Measurements from ENCODE around the gene ACAD9. TPM values are rescaled to one million over a fixed set of nuclear protein-coding genes. Genes with fewer than 3 reads are reported as not detected.

ACAD9 gene
- polyA plus RNA-seq, 3 donors: 21.9 to 27.7 (median 25.6) TPM

DNA sequence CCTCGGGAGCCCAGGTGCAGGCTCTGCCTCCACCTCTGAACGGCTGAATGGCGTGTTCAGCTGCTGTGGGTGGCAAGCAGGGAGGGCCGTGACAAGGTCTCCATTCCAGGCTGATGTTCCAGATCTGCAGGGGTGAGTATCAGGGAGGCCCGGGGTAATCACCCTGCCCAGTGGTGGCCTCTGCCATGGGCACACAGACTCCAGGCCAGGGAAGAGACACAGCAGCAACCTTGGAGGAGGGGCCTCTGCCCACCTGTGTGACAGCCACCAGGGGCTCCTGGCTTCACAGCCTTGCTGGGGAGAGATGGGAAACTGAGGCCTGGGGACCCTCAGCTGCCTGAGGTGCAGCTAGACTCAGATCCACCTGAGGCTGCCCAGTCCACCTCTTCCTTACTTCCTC lies 25.6 kb upstream of the ACAD9 start:
- WGBS (ENCODE audit: insufficient coverage): 100% methylated on average over 5 of the region's 5 CpGs
- H3K27me3 ChIP-seq (ENCODE audit: control insufficient read depth in 2 of 2, insufficient read depth in 2 of 2, low read length in 2 of 2): no peaks in the 10 kb centered on the region
- H3K9ac ChIP-seq (ENCODE audit: insufficient read depth, low read length, poor library complexity, severe bottlenecking): peak overlapping the region; percentile 47
- Mint-ChIP-seq H3K4me3 (no peak overlapping the region), H3K4me1 (peaks cover 47% of the 10 kb centered on the region), H3K36me3 (peaks cover 17 to 22% of the 10 kb centered on the region in 2 donors), H3K27me3 (ENCODE audit: low read depth in 3 of 3) (peaks cover 0 to 3% (median 0%) of the 10 kb centered on the region in 3 donors), H3K9me3 (peaks cover 28 to 48% (median 42%) of the 10 kb centered on the region in 7 donors), H3K27ac (peak overlapping the region; percentile 82 to 96 (median 91))
- intact Hi-C loops (cut with micrococcal nuclease): no loop called here
- H3K27ac ChIP-seq (ENCODE audit: low read depth in 1 of 2, low read length in 2 of 2): peak overlapping the region; percentile 89 to 90
- peak overlapping the region; percentile 40 for H3K4me2 ChIP-seq (replicated peaks; ENCODE audit: extremely low read depth, low read length, poor library complexity, severe bottlenecking)
- H3K4me1 ChIP-seq (ENCODE audit: control insufficient read depth in 1 of 2, insufficient read depth in 2 of 2, low read length in 2 of 2): peaks cover 47 to 74% of the 10 kb centered on the region in 2 donors
- H3K36me3 ChIP-seq (replicated peaks in 1 of 2; ENCODE audit: control insufficient read depth in 1 of 2, insufficient read depth in 2 of 2, low read length in 2 of 2): no peaks in the 10 kb centered on the region
- TF ChIP-seq, protein P1, sequence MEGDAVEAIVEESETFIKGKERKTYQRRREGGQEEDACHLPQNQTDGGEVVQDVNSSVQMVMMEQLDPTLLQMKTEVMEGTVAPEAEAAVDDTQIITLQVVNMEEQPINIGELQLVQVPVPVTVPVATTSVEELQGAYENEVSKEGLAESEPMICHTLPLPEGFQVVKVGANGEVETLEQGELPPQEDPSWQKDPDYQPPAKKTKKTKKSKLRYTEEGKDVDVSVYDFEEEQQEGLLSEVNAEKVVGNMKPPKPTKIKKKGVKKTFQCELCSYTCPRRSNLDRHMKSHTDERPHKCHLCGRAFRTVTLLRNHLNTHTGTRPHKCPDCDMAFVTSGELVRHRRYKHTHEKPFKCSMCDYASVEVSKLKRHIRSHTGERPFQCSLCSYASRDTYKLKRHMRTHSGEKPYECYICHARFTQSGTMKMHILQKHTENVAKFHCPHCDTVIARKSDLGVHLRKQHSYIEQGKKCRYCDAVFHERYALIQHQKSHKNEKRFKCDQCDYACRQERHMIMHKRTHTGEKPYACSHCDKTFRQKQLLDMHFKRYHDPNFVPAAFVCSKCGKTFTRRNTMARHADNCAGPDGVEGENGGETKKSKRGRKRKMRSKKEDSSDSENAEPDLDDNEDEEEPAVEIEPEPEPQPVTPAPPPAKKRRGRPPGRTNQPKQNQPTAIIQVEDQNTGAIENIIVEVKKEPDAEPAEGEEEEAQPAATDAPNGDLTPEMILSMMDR (IDR thresholded peaks at IDR 0.05): no peak
- peak overlapping the region in 1 of 3 experiments; percentile 48 for H3K4me3 ChIP-seq (replicated peaks in 1 of 3; ENCODE audit: low read depth in 2 of 3, low read length in 3 of 3)
- H3K9me3 ChIP-seq (replicated peaks in 1 of 2; ENCODE audit: control insufficient read depth in 1 of 2, insufficient read depth in 1 of 2, low read length in 2 of 2): peaks cover 11 to 54% of the 10 kb centered on the region in 2 donors
- DNase-seq: no peak
- no peaks in the 10 kb centered on the region for H4K20me1 ChIP-seq (ENCODE audit: insufficient read depth, low read length)
- no peaks in the 10 kb centered on the region for H3K79me2 ChIP-seq (ENCODE audit: insufficient read depth, low read length)
- peak overlapping the region; percentile 48 for H2AFZ ChIP-seq (ENCODE audit: insufficient read depth, low read depth, low read length, poor library complexity, severe bottlenecking)

DNA sequence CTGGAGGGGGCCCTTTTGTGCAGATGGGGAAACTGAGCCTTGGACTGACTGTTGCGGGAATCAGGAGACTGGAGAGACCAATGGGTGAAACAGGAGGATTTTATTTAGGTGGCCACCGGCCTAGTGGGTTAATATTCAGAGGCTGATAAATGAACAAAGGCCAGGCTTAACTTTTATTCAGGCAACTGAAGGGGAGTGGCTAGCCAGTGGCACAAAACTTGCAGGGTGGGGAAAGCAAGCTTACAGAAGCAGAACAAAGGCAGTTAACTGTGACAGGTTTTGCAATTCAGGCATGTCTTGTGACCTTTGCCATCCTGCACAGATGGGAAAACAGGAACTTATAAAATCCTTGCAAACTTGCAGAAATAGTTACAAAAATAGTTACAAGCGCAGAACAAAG lies 24.9 kb upstream of the ACAD9 start:
- H4K20me1 ChIP-seq (ENCODE audit: insufficient read depth, low read length): no peaks in the 10 kb centered on the region
- peak overlapping the region; percentile 40 for H3K4me2 ChIP-seq (replicated peaks; ENCODE audit: extremely low read depth, low read length, poor library complexity, severe bottlenecking)
- Mint-ChIP-seq H3K27me3 (ENCODE audit: low read depth in 3 of 3) (no peaks in the 10 kb centered on the region), H3K36me3 (peaks cover 18 to 27% of the 10 kb centered on the region in 2 donors), H3K4me3 (no peak overlapping the region), H3K4me1 (peaks cover 47% of the 10 kb centered on the region), H3K27ac (peak overlapping the region; percentile 82 to 96 (median 91)), H3K9me3 (peaks cover 34 to 55% (median 48%) of the 10 kb centered on the region in 7 donors)
- H3K4me1 ChIP-seq (ENCODE audit: control insufficient read depth in 1 of 2, insufficient read depth in 2 of 2, low read length in 2 of 2): peaks cover 47 to 71% of the 10 kb centered on the region in 2 donors
- no peaks in the 10 kb centered on the region for H3K36me3 ChIP-seq (replicated peaks in 1 of 2; ENCODE audit: control insufficient read depth in 1 of 2, insufficient read depth in 2 of 2, low read length in 2 of 2)
- H3K4me3 ChIP-seq (replicated peaks in 1 of 3; ENCODE audit: low read depth in 2 of 3, low read length in 3 of 3): peak overlapping the region in 1 of 3 experiments; percentile 48
- H3K79me2 ChIP-seq (ENCODE audit: insufficient read depth, low read length): no peaks in the 10 kb centered on the region
- peaks cover 18 to 60% of the 10 kb centered on the region in 2 donors for H3K9me3 ChIP-seq (replicated peaks in 1 of 2; ENCODE audit: control insufficient read depth in 1 of 2, insufficient read depth in 1 of 2, low read length in 2 of 2)
- H2AFZ ChIP-seq (ENCODE audit: insufficient read depth, low read depth, low read length, poor library complexity, severe bottlenecking): peak overlapping the region; percentile 48
- intact Hi-C loops (cut with micrococcal nuclease): no loop called here
- TF ChIP-seq, protein P1 (IDR thresholded peaks at IDR 0.05): no peak
- 33% methylated on average over 2 of the region's 3 CpGs for WGBS (ENCODE audit: insufficient coverage)
- H3K9ac ChIP-seq (ENCODE audit: insufficient read depth, low read length, poor library complexity, severe bottlenecking): peak overlapping the region; percentile 47
- H3K27me3 ChIP-seq (ENCODE audit: control insufficient read depth in 2 of 2, insufficient read depth in 2 of 2, low read length in 2 of 2): no peaks in the 10 kb centered on the region
- H3K27ac ChIP-seq (ENCODE audit: low read depth in 1 of 2, low read length in 2 of 2): peak overlapping the region; percentile 89 to 90
- peak; percentile 83 to 87 (median 83) for DNase-seq
